ENCODE results near the gene SDHA.
A peak's percentile ranks its signal among the peaks of the same experiment; 100 is the strongest.
"Not testable (repeated sequence)": the region's sequence is repeated elsewhere in the genome, so short reads cannot be mapped to it uniquely, and the experiment has no call there.

SDHA gene

GRCh38 chr5:186091-187041 lies 31.8 kb upstream of the SDHA start:
- no peak for DNase-seq

GRCh38 chr5:187042-187431 lies 31.1 kb upstream of the SDHA start:
- DNase-seq: no peak

GRCh38 chr5:187617-188451 lies 30.3 kb upstream of the SDHA start:
- no peak for DNase-seq

- peak; percentile 53 for DNase-seq
Measured at GRCh38 chr5:188488-189481, 29.3 kb upstream of the SDHA start.

- DNase-seq: no peak
Measured at GRCh38 chr5:189486-189885, 28.6 kb upstream of the SDHA start.

GRCh38 chr5:189976-190365 lies 28.1 kb upstream of the SDHA start:
- DNase-seq: no peak

- DNase-seq: no peak
Measured at GRCh38 chr5:190366-191035, 27.6 kb upstream of the SDHA start.

- no peak for DNase-seq
Measured at GRCh38 chr5:191036-191948, 26.8 kb upstream of the SDHA start, which contains the start of gene LRRC14B. LRRC14B (plus strand) TSS chr5:191495; CDS start chr5:191539, 44 bp downstream.

GRCh38 chr5:191949-192690 lies 26.0 kb upstream of the SDHA start:
- DNase-seq: no peak

GRCh38 chr5:192691-192969 lies 25.5 kb upstream of the SDHA start:
- DNase-seq: no peak

GRCh38 chr5:192970-193831 lies 24.9 kb upstream of the SDHA start:
- DNase-seq: no peak

- no peak for DNase-seq
Measured at GRCh38 chr5:194102-194501, 24.0 kb upstream of the SDHA start.

- DNase-seq: no peak
Measured at GRCh38 chr5:194603-195209, 23.4 kb upstream of the SDHA start.

- no peak for DNase-seq
Measured at GRCh38 chr5:195401-196160, 22.5 kb upstream of the SDHA start.

- no peak for DNase-seq
Measured at GRCh38 chr5:196350-196749, 21.8 kb upstream of the SDHA start.

- not testable (repeated sequence) for DNase-seq
Measured at GRCh38 chr5:197031-197430, 21.1 kb upstream of the SDHA start.

GRCh38 chr5:197892-198489 lies 20.1 kb upstream of the SDHA start:
- no peak for DNase-seq

Measured in activated gamma-delta T cell (primary cell).